Lower lobe of right lung (tissue), 2 donors: ENCODE results near the gene CFAP44. TPM values are rescaled to one million over a fixed set of nuclear protein-coding genes. Genes with fewer than 3 reads are reported as not detected.
"Not testable (repeated sequence)": the region's sequence is repeated elsewhere in the genome, so short reads cannot be mapped to it uniquely, and the experiment has no call there.

Experiments used
- ATAC-seq, 2 donors: fragments of 200-7000 bp; cut with Tn5 transposase; one replicate each; pipeline ENCODE4 v1.9.1; 2020 to 2022; ENCODE audit warnings: mild to moderate bottlenecking in 2 of 2, moderate library complexity in 2 of 2
- DNase-seq: peaks from one replicate; pipeline ENCODE4 v3.0.0-alpha.2; 2020
- H3K27ac ChIP-seq: fragments of 200-600 bp; one replicate; pipeline ENCODE4 v1.8.0; 2022
- H3K27me3 ChIP-seq: fragments of 200-600 bp; one replicate; pipeline ENCODE4 v1.8.0; 2022; ENCODE audit warnings: low read depth
- H3K36me3 ChIP-seq: fragments of 200-600 bp; one replicate; pipeline ENCODE4 v1.8.0; 2022; ENCODE audit warnings: mild to moderate bottlenecking
- H3K4me1 ChIP-seq: fragments of 200-600 bp; one replicate; pipeline ENCODE4 v1.8.0; 2022
- H3K4me3 ChIP-seq: fragments of 200-600 bp; one replicate; pipeline ENCODE4 v1.8.0; 2022; ENCODE audit warnings: mild to moderate bottlenecking
- H3K9me3 ChIP-seq: fragments of 200-600 bp; one replicate; pipeline ENCODE4 v1.8.0; 2022
- intact Hi-C: fragments of 100-400 bp; cut with DNase I; formaldehyde crosslinking; loops from one replicate; pipeline ENCODE4 v1.11.0; 2022
- long read RNA-seq: library from polyadenylated mRNA; unstranded; transcript quantifications from one replicate; pipeline ENCODE4 v2.0.0, GENCODE V29; 2021
- total RNA-seq: library from RNA; stranded (reverse); fragmentation: NEBNext Ultra II Directional; extraction: Animal tissue kit (Norgen Biotek cat#: 25700); gene quantifications from one replicate; pipeline ENCODE4 v1.2.1, GENCODE V29; 2021
- TF ChIP-seq, protein P1 (sequence below): fragments of 200-600 bp; IDR thresholded peaks from one replicate; pipeline ENCODE4 v1.8.0; 2022; ENCODE audit warnings: antibody characterized with exemption, mild to moderate bottlenecking
- donor health status: DM: no; HTN: yes; CAD: no; lungs with severe emphysema.

The CFAP44 gene, protein sequence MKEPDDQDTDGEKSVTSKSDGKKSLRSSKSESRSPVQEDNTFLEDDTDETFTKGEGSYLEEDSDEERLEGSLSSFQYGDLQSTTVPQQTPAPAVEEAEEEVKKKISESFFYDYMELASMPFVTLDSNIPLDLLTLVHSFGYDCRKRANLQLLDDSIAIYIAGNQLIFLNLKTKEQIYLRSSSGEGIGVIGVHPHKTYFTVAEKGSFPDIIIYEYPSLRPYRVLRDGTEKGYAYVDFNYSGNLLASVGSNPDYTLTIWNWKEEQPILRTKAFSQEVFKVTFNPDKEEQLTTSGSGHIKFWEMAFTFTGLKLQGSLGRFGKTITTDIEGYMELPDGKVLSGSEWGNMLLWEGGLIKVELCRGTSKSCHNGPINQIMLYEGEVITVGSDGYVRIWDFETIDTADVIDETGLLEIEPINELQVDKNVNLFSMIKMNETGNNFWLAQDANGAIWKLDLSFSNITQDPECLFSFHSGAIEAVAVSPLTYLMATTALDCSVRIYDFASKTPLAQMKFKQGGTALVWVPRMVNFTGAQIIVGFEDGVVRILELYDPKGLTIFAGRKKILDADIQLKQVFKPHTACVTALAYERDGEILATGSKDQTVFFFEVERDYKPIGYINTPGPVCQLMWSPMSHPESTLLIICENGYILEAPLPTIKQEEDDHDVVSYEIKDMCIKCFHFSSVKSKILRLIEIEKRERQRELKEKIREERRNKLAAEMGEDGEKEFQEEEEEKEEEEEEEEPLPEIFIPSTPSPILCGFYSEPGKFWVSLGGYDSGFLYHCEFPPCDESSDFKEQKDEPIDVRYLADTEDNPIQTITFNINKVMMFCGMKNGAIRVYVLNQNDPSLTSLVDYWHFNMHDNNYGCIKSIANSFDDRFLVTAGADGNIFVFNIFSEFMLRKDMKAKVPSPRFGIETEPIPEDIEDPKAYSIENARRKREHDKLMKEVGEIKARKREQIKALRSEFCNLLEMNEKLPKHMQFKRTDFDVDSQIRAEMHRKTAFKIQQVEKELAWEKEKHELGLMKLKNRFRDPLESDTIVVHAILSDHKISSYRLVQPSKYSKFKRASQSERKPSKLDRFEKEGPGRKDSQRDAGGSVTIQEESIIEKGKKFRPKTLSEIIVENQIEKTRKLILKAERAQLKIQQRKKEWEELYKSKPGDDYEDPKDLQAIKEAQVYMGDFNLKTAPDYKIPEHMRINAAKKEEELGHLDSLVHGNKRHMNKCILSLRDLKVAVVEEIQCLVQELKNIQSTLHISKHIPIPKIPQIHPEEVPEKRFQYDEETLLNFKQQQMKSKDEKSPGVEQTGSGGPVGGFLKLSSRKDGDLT (N-terminal part only)
- 14.1 TPM for total RNA-seq
- long read RNA-seq, partial matches to known transcripts, result 0 of 2 reads
- long read RNA-seq, other reads (novel, unspliced or antisense), result 2 of 2 reads

DNA sequence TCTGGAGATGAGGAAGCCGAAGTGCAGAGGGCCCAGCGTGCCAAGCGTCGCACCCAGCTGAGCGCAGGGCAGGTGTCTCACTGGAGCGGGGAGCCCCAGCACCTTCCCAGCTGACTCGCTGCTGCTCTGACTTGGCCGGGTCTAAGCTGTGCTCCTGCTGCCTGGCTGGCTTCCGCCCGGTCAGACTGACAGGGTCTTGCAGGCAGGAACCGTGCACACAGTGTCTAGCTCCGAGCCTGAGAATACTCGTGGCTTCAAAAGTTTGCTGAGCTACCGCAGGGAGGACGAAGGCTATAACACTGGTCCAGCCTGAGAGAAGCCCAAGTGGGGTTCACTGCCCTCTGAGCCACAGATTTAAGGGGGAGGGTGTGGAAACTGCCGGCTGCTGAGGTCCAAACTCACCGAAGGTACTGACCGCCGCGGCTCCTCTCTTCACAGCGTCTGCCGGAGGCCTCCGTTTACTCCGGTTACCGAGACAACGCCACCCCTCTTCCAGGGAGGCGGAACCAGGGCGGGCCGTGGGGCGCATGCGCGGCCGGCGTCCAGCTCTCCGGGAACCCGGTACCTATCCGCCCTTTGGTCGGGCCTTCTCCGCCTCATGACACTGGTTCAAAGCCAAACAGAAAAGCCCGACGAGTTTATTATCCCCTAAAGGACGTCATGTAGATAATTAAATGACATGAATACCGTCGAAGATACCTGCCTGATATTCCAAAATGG lies at the start of gene CFAP44:
CFAP44 (minus strand) TSS at position 443 of the 720 bp plus-strand sequence. CDS start 7,829 bp downstream, outside the sequence.
- DNase-seq (peak; percentile 74), ATAC-seq (peak; percentile 88 to 97)
- Histone ChIP-seq H3K4me1 (no peaks in the 10 kb centered on the region), H3K27ac (no peak within 1 kb of the TSS), H3K36me3 (peaks cover 7% of the 10 kb centered on the region), H3K4me3 (peak within 1 kb of the TSS; percentile 36), H3K27me3 (no peaks in the 10 kb centered on the region), H3K9me3 (no peaks in the 10 kb centered on the region)
- intact Hi-C loops, result no loop called here
- TF ChIP-seq, protein P1, sequence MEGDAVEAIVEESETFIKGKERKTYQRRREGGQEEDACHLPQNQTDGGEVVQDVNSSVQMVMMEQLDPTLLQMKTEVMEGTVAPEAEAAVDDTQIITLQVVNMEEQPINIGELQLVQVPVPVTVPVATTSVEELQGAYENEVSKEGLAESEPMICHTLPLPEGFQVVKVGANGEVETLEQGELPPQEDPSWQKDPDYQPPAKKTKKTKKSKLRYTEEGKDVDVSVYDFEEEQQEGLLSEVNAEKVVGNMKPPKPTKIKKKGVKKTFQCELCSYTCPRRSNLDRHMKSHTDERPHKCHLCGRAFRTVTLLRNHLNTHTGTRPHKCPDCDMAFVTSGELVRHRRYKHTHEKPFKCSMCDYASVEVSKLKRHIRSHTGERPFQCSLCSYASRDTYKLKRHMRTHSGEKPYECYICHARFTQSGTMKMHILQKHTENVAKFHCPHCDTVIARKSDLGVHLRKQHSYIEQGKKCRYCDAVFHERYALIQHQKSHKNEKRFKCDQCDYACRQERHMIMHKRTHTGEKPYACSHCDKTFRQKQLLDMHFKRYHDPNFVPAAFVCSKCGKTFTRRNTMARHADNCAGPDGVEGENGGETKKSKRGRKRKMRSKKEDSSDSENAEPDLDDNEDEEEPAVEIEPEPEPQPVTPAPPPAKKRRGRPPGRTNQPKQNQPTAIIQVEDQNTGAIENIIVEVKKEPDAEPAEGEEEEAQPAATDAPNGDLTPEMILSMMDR, result no peak

DNA sequence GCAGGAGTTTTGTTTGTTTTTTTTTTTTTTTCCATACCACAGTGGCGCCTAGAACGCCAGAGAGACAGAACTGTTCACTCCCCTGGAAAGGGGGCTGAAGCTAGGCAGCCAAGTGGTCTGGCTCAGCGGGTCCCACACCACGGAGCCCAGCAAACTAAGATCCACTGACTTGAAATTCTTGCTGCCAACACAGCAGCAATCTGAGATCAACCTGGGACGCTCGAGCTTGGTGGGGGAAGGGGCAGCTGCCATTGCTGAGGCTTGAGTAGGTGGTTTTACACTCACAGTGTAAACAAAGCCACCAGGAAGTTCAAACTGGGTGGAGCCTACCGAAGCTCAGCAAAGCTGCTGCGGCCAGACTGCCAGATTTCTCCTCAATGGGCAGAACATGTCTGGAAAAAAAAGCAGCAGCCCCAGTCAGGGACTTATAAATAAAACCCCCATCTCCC lies 43.9 kb upstream of the CFAP44 start:
- H3K4me3 ChIP-seq, result no peak overlapping the region
- peak; percentile 64 for DNase-seq
- intact Hi-C loops, result no loop called here
- TF ChIP-seq, protein P1, result no peak
- H3K36me3 ChIP-seq, result peaks cover 24% of the 10 kb centered on the region
- H3K4me1 ChIP-seq, result no peaks in the 10 kb centered on the region
- H3K27me3 ChIP-seq, result no peaks in the 10 kb centered on the region
- peak; percentile 61 to 78 for ATAC-seq
- H3K9me3 ChIP-seq, result no peaks in the 10 kb centered on the region
- no peak overlapping the region for H3K27ac ChIP-seq

DNA sequence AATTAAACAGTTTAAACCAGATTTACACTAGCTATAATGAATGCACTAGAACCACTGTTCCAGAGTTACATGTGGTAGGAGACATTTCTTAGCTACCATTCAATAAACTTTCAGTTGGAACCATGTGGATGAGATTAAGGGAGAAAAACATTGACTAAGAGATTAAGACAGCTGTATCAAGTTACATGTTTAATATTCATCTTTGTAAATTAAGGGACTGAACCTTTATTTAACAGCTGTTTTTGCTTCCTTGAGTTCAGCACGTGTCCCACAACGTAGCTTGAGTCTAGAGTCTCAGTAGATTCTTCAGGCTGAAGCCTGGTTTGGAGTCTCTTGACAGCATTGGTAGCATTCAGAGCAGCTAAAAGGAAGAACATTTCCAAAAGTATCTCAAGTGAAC lies 27.2 kb upstream of the CFAP44 start:
- Histone ChIP-seq H3K9me3 (no peaks in the 10 kb centered on the region), H3K4me1 (no peaks in the 10 kb centered on the region), H3K36me3 (peaks cover 39% of the 10 kb centered on the region), H3K4me3 (no peak overlapping the region), H3K27ac (no peak overlapping the region), H3K27me3 (no peaks in the 10 kb centered on the region)
- DNase-seq, result no peak
- no peak for ATAC-seq
- intact Hi-C loops, result no loop called here
- TF ChIP-seq, protein P1, result no peak

DNA sequence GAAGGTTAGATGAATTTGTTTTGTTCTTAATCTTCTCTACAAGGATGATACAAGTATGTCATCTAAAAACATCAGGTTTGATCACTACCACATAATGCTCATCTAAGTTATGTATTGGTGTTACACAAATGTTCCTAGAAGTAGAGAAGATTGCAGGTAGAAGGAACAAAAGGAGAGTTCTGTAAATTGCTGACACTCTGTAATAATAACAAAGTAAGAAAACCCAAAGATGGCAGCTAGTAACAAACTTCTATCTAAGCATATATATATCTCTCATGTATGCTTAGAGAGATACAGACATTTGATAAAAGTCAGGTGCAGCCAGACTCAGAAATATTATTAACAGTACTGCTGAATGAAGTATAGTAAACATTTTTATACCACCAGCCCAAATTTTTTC lies 20.2 kb upstream of the CFAP44 start:
- no peaks in the 10 kb centered on the region for H3K27me3 ChIP-seq
- ATAC-seq (no peak), DNase-seq (no peak)
- intact Hi-C loops, result no loop called here
- no peak overlapping the region for H3K27ac ChIP-seq
- TF ChIP-seq, protein P1, result no peak
- H3K4me1 ChIP-seq, result no peaks in the 10 kb centered on the region
- no peak overlapping the region for H3K4me3 ChIP-seq
- no peaks in the 10 kb centered on the region for H3K9me3 ChIP-seq
- H3K36me3 ChIP-seq, result peaks cover 62% of the 10 kb centered on the region

DNA sequence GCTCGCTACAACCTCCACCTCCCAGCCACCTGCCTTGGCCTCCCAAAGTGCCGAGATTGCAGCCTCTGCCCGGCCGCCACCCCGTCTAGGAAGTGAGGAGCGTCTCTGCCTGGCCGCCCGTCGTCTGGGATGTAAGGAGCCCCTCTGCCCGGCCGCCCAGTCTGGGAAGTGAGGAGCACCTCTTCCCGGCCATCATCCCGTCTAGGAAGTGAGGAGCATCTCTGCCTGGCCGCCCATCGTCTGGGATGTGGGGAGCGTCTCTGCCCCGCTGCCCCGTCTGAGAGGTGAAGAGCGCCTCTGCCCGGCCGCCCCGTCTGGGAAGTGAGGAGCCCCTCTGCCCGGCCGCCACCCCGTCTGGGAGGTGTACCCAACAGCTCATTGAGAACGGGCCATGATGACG lies 17.3 kb upstream of the CFAP44 start:
- H3K4me1 ChIP-seq, H3K27ac ChIP-seq, ATAC-seq, intact Hi-C loops, DNase-seq, H3K27me3 ChIP-seq, H3K4me3 ChIP-seq, H3K9me3 ChIP-seq: not testable (repeated sequence)
- H3K36me3 ChIP-seq, result peaks cover 47% of the 10 kb centered on the region
